ENCODE data around the gene TUBB3. TPM values are rescaled to one million over a fixed set of nuclear protein-coding genes. Genes with fewer than 3 reads are reported as not detected.

Gene TUBB3
- total and polyA plus RNA-seq, 9 of the 15 experiments (the other 6 are each of a cell fraction or from before 2014, with no cell fraction given): 0.18 to 12.5 (median 5.0) TPM

DNA sequence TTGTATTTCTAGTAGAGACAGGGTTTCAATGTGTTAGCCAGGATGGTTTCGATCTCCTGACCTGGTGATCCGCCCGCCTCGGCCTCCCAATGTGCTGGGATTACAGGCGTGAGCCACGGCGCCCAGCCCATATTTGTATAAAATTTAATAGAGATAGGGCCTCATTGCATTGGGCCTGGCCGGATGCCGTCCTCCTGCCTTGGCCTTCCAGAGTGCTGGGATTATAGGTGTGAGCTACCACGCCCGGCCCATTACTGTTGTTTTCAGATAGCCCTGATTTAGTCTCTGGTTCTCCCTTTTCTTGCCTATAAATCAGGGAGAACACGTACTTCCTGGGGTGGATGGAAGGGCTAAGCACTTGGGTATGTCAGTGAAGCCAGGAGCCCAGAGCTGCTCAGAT is 28.9 kb downstream of the TUBB3 start (continued):
- TF ChIP-seq CHD7 (IDR thresholded peaks at IDR 0.05; ENCODE audit: low read depth, low read length): no peak
- no peak for TF ChIP-seq KAT8 (IDR thresholded peaks at IDR 0.05; ENCODE audit: low read depth)
- TF ChIP-seq, protein P1, sequence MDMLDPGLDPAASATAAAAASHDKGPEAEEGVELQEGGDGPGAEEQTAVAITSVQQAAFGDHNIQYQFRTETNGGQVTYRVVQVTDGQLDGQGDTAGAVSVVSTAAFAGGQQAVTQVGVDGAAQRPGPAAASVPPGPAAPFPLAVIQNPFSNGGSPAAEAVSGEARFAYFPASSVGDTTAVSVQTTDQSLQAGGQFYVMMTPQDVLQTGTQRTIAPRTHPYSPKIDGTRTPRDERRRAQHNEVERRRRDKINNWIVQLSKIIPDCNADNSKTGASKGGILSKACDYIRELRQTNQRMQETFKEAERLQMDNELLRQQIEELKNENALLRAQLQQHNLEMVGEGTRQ (CRISPR knock-in tag; IDR thresholded peaks at IDR 0.05): no peak
- TF ChIP-seq ZNF740 (CRISPR knock-in tag; IDR thresholded peaks at IDR 0.05): no peak
- TF ChIP-seq ZNF740 (tag; IDR thresholded peaks at IDR 0.05): no peak
- no peak for TF ChIP-seq ZNF354B (CRISPR knock-in tag; IDR thresholded peaks at IDR 0.05)
- TF ChIP-seq SP1 (CRISPR knock-in tag; IDR thresholded peaks at IDR 0.05): no peak
- TF ChIP-seq, protein P2, sequence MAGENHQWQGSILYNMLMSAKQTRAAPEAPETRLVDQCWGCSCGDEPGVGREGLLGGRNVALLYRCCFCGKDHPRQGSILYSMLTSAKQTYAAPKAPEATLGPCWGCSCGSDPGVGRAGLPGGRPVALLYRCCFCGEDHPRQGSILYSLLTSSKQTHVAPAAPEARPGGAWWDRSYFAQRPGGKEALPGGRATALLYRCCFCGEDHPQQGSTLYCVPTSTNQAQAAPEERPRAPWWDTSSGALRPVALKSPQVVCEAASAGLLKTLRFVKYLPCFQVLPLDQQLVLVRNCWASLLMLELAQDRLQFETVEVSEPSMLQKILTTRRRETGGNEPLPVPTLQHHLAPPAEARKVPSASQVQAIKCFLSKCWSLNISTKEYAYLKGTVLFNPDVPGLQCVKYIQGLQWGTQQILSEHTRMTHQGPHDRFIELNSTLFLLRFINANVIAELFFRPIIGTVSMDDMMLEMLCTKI (IDR thresholded peaks at IDR 0.05; ENCODE audit: partially characterized antibody): no peak
- TF ChIP-seq, protein P3, sequence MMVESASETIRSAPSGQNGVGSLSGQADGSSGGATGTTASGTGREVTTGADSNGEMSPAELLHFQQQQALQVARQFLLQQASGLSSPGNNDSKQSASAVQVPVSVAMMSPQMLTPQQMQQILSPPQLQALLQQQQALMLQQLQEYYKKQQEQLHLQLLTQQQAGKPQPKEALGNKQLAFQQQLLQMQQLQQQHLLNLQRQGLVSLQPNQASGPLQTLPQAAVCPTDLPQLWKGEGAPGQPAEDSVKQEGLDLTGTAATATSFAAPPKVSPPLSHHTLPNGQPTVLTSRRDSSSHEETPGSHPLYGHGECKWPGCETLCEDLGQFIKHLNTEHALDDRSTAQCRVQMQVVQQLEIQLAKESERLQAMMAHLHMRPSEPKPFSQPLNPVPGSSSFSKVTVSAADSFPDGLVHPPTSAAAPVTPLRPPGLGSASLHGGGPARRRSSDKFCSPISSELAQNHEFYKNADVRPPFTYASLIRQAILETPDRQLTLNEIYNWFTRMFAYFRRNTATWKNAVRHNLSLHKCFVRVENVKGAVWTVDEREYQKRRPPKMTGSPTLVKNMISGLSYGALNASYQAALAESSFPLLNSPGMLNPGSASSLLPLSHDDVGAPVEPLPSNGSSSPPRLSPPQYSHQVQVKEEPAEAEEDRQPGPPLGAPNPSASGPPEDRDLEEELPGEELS (CRISPR knock-in tag; IDR thresholded peaks at IDR 0.05; ENCODE audit: borderline replicate concordance): no peak

Data from K562 (cell line).